Medulla oblongata (tissue), 1 donor: ENCODE data around the gene PDE4B.

ENCODE experiments used
- DNase-seq: peaks from one replicate; pipeline ENCODE4 v3.0.0-alpha.2; 2015; ENCODE audit errors: extremely low spot score

The PDE4B gene

DNA sequence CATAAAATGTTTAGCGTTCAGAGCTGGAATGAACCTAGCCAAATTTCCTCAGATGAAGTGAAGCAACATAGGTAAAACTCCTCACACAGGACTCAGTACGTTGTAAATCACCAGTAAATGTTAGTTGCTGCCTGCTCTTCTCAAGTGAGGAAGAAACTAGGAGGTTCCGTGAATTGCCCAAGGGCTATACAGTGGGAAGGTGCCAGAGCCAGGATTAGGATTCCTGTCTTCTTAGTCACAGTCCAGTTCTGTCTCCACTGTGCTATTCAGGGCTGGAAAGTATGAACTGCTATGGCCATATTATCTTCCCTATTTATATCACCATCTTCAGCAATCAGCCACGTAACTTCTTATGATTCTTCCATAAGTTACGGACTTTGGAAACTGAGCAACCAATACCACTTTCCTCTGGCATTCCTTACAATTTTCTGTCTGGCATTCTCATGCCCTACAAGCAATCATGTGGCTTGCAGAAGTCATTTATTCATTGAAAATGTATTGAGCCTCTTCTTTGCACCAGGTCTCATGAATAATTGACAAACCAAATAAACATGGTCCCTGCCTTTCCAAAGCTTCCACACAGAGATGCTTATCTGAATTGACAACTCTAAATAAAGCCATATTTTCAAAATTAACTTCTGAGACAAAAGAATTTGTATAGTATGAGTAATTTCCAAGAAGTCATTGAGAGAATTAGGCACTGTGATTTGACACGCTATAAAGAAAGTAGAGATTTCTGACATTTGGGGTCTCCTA is 469.7 kb downstream of the PDE4B start:
- no peak for DNase-seq

DNA sequence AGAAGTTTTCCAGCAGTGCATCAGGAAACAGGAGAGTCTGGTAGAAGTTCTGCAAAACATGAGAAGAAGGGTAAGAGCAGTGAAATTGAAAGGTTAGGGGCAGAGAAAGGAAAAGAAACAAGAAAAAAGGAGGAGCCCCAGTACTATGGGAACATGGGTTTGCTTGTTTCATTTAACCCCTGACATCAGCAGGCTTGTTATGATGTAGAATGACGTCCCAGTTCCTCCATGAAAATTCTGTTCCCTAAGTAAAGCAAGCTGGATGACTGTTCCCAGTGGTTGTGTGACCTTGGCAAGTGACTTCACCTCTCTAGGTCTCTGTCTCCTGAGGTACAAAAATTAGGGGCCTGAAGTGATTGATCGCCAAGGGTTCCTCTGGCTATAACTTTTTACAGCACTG is 472.6 kb downstream of the PDE4B start:
- no peak for DNase-seq

DNA sequence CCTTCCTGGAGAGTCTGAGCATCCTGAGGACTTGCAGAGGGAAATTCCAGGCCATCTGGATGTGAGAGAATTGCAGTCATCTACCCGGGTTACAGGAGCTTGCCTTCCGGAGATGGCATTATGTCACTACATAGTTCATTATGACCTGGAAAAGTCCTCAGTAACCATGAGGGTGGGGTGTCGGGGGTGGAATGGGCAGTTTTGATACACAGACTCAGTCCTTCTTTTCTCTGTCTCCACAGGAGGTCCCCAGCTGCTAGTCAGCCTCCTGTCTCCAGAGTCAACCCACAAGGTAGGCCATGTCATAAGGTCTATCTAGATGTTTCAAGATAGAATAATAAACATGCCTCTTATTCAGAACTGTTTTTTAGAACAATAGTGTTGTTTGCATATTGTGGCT is 473.1 kb downstream of the PDE4B start:
- no peak for DNase-seq

GRCh38 chr1:66266350-66266749 is 473.7 kb downstream of the PDE4B start:
- no peak for DNase-seq

- no peak for DNase-seq
These were observed 474.1 kb downstream of the PDE4B start for GRCh38 chr1:66266756-66267155.

DNA sequence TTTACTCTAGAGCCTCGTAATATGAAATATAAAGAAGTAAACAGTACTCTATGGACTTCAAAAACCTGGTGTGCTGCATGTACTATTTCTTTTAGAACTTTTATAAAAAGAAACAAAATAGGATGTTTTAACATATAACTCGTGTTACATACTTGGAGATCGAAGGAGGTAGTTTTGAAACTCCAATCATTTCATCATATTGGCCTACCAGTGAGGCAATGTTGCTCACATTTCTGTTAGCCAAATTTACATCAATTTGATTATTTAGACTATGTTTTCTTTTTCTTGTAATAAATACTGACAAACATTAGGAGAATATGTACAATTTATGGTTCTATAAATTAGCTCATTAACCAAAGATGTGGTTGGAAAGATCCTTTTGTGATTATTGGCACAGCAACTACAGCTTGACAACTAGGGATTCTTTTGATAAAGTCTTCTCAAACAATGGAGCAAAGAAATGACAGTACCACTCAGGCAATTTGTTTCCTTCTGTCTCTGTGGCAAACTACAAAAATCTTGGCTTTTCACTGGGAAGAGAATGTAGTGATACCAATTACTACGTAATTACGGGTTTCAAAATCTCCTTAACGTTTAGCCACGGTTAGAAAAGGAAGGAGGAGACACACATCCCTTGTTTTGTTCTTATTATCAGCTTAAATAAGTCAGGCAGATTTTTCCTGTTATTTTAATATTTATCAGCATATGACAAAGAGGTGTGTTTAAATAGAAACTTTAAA is 474.7 kb downstream of the PDE4B start:
- DNase-seq, result no peak

DNA sequence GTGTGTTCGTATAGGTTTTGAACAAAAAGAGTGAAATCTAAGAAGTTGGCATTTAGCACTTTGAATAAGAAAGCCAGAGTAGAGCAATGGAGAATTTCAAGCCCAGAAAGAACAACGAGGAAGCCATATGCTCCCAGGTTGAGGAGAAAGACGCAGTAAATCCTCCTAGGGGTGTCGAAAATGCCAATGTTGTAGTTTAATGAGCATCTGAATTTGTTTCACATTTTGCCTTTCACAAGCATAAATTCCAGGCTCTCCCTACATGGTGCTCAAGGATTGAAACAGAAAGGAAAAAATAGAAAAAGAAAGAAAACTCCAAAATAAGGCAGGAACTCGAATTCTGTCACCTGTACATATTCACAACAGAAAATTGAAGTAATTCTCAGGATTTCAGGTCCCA is 476.5 kb downstream of the PDE4B start:
- DNase-seq, result no peak

- peak; percentile 68 for DNase-seq
These were observed 477.6 kb downstream of the PDE4B start for GRCh38 chr1:66270119-66270812.

- peak; percentile 78 for DNase-seq
These were observed 478.7 kb downstream of the PDE4B start for GRCh38 chr1:66271216-66271903.

DNA sequence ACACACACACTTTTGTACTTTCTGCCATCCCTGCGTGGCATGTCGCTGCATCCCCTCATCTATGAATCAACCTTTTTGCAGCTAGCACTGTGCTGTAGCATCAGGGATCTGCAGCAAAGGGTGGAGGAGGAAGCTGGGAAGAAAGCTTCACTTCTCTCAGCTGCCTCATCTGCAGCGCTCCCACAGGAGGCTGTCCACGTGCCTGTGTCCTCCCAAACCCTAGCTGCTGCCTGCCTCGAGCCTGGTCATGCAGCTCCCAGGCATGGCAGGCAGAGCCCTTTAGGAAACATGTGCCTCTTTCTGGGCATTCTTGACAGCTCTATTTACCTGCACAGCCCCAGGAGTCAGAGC is 479.2 kb downstream of the PDE4B start:
- DNase-seq, result peak; percentile 77

DNA sequence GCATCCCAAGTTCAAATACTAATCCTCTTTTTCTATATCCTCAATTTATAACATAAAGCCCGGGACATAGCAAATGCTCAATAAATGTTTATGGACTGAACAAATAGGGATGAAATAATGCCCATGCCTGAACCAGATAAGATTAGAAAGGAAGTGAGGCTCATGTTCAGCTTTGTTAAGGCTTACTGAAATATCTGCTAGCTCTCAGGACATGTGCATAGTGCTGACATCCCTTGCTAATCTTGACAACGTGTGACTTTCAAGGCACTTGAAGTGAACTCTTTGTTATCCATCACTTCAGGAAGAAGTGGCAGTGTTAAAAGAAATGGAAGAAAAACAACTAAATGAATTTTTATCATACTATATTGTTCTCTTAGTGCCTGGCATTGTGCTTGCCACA is 481.0 kb downstream of the PDE4B start:
- no peak for DNase-seq

GRCh38 chr1:66274634-66275033 is 481.9 kb downstream of the PDE4B start:
- DNase-seq, result no peak

DNA sequence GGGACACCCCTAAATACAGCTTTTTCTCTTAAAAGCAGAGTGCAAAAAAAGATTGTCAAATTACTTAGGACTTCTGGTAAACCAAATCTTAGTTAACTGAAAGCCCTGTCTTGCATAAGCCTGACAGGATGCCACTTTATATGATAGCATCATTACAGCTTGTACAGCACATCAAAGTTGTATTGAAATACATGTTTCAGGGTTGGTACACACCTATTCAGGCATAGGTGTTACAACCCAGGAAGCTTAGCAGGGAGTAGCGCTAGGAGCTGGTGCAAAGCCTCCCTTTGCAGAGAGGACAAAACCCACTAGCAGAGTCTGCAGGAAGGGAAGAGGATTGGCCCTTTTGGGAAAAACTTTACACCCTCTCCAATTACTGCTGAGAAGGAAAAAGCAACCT is 482.4 kb downstream of the PDE4B start:
- DNase-seq, result no peak

DNA sequence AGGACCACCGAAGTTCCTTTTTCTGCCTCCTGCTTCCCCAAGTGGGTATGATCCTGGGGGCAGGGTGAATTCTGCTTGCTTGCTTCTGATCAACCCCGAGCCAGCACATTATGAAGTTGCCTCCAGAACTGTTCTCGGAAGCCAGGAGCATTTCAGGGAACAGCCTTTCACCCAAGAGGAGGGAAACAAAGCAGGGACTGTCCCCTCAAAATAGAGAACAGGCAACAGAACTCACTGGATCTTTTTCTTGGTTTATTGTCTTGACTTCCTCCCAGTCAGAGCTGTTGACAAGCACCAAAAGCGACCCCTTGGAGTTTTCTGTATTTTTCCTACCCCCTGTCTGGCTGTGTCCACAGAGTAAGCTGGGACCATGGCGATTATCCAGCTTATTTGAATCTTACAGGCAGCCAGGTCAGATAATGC is 482.9 kb downstream of the PDE4B start:
- peak; percentile 88 for DNase-seq

- no peak for DNase-seq
These were observed 483.5 kb downstream of the PDE4B start for GRCh38 chr1:66276218-66276617.

- peak; percentile 92 for DNase-seq
These were observed 485.7 kb downstream of the PDE4B start for GRCh38 chr1:66278260-66279021.

- DNase-seq, result no peak
These were observed 489.1 kb downstream of the PDE4B start for GRCh38 chr1:66281808-66282207.

DNA sequence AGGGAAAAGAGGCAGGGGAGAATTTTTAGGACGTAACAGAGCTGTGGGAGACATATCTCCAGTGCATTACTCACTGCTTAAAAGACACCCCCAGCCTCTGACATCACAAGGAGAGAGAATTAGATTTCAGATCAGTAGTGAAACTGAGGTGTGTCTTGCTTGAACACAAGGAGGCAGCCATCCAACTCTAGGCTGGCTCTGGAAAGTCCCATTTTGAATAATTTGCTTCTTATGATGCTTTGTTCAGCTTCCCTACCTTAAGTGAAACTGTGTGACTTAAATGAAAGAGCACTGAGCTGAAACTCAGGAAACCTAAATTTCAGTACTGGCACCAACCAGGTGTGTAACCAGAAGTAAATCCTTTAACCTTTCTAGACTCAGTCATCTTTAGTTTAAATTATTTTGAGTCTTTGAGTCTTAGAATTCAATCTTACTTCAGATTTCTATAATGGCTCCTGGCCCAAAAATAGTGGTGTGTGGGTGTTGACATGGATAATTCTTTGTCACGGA is 489.7 kb downstream of the PDE4B start:
- no peak for DNase-seq

- DNase-seq, result no peak
These were observed 490.4 kb downstream of the PDE4B start for GRCh38 chr1:66282891-66283621.

DNA sequence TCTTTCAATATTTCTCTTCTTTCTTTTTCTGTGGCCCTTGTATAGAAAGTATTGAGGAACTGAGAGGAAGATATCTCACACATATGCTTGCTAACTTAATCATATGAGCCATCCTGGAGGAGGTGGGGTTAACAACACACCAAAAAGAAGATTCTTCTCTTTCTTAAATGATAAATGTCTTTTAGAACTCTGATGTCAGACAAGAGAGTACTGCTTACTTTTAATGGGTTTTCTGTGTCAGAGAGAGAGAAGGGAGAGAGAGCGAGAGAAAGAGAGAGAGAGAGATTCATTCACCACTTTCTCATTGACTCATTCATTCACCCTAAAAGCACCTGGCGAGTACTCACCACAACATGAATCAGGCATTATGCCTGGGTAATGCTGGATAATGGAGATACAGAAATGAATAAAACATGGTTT is 490.9 kb downstream of the PDE4B start:
- no peak for DNase-seq

GRCh38 chr1:66284746-66285145 is 492.1 kb downstream of the PDE4B start:
- no peak for DNase-seq
